GM19193 (cell line): Measurements from ENCODE around the gene TH.

Source experiments
- POLR2A ChIP-seq: IDR thresholded peaks from 4 replicates; pipeline ENCODE4 v1.6.1; 2011; ENCODE audit not compliant: insufficient read depth, insufficient read length; ENCODE audit errors: extremely low read depth

Gene TH

GRCh38 chr11:2129699-2130366, 41.8 kb downstream of the TH start:
- TF ChIP-seq POLR2A, result no peak

- no peak for TF ChIP-seq POLR2A
These were observed 42.3 kb downstream of the TH start for GRCh38 chr11:2129308-2129698.

- no peak for TF ChIP-seq POLR2A
These were observed 42.9 kb downstream of the TH start for GRCh38 chr11:2128511-2129307.

- no peak for TF ChIP-seq POLR2A
These were observed 43.5 kb downstream of the TH start for GRCh38 chr11:2128130-2128510.

GRCh38 chr11:2127482-2128129, 44.0 kb downstream of the TH start:
- TF ChIP-seq POLR2A, result no peak

- no peak for TF ChIP-seq POLR2A
These were observed 45.0 kb downstream of the TH start for GRCh38 chr11:2126520-2127085.

- TF ChIP-seq POLR2A, result no peak
These were observed 48.0 kb downstream of the TH start for GRCh38 chr11:2123628-2123960.

- no peak for TF ChIP-seq POLR2A
These were observed 48.5 kb downstream of the TH start for GRCh38 chr11:2122907-2123627.

- no peak for TF ChIP-seq POLR2A
These were observed 49.3 kb downstream of the TH start for GRCh38 chr11:2122222-2122906.

- TF ChIP-seq POLR2A, result no peak
These were observed 50.1 kb downstream of the TH start for GRCh38 chr11:2121227-2122130.

GRCh38 chr11:2120359-2121100, 51.1 kb downstream of the TH start:
- TF ChIP-seq POLR2A, result no peak

GRCh38 chr11:2118677-2119076, 52.9 kb downstream of the TH start:
- no peak for TF ChIP-seq POLR2A

- no peak for TF ChIP-seq POLR2A
These were observed 54.9 kb downstream of the TH start for GRCh38 chr11:2116680-2117079.

- no peak for TF ChIP-seq POLR2A
These were observed 56.3 kb downstream of the TH start for GRCh38 chr11:2115308-2115707.
